OCI-LY3 (cell line): ENCODE measurements around the gene SUPT6H.
"Not testable (repeated sequence)": the region's sequence is repeated elsewhere in the genome, so short reads cannot be mapped to it uniquely, and the experiment has no call there.

Source experiments
- H2AFZ ChIP-seq: fragments of 200-600, 300-600 bp; shearing (Covaris generic); 2 replicates; pipeline ENCODE4 v1.6.0; 2014; ENCODE audit warnings: antibody characterized with exemption, low read depth, low read length
- H3K27ac ChIP-seq: fragments of 200-600, 300-600 bp; sonication (generic); 2 replicates; pipeline ENCODE4 v1.5.1; 2014; ENCODE audit warnings: mild to moderate bottlenecking, low read length, moderate library complexity, mixed read lengths
- H3K27me3 ChIP-seq: fragments of 200-600, 300-600 bp; sonication (generic); 2 replicates; pipeline ENCODE4 v1.6.1; 2014; ENCODE audit warnings: low read depth, low read length, mixed read lengths
- H3K36me3 ChIP-seq: fragments of 200-600, 300-600 bp; sonication (generic); replicated peaks from 2 replicates; pipeline ENCODE3; 2014; ENCODE audit warnings: low read depth, low read length, mixed read lengths
- H3K4me1 ChIP-seq: fragments of 300-600, 200-600 bp; sonication (generic); 2 replicates; pipeline ENCODE4 v1.6.1; 2014; ENCODE audit warnings: low read length, mixed read lengths
- H3K4me2 ChIP-seq: fragments of 200-600, 300-600 bp; sonication (generic); 2 replicates; pipeline ENCODE4 v1.6.1; 2014; ENCODE audit warnings: low read length, mixed read lengths
- H3K4me3 ChIP-seq: fragments of 300-600, 200-600 bp; sonication (generic); 2 replicates; pipeline ENCODE4 v1.5.1; 2014; ENCODE audit warnings: antibody characterized with exemption, mild to moderate bottlenecking, low read length, moderate library complexity
- H3K79me2 ChIP-seq: fragments of 300-600, 200-600 bp; shearing (Covaris generic); 2 replicates; pipeline ENCODE4 v1.6.1; 2014; ENCODE audit warnings: mild to moderate bottlenecking, low read length, mixed read lengths
- H3K9ac ChIP-seq: fragments of 300-600, 200-600 bp; shearing (Covaris generic); 2 replicates; pipeline ENCODE4 v1.6.0; 2014; ENCODE audit warnings: mild to moderate bottlenecking, low read length, moderate library complexity
- H3K9me3 ChIP-seq: fragments of 200-600, 300-600 bp; shearing (Covaris generic); 2 replicates; pipeline ENCODE4 v1.6.1; 2014; ENCODE audit warnings: low read length, mixed read lengths; ENCODE audit not compliant: insufficient read depth
- H4K20me1 ChIP-seq: fragments of 200-600, 300-600 bp; sonication (generic); 2 replicates; pipeline ENCODE4 v1.6.1; 2016; ENCODE audit warnings: low read length, mixed read lengths; ENCODE audit not compliant: insufficient read depth
- EZH2phosphoT487 ChIP-seq: fragments of 200-600 bp; shearing (Covaris generic); IDR thresholded peaks from 2 replicates; pipeline ENCODE4 v1.6.1; 2018; ENCODE audit warnings: antibody characterized with exemption, mixed run types, low read depth
- TF ChIP-seq, protein P1 (sequence below): fragments of 200-600, 300-600 bp; sonication (generic); IDR thresholded peaks from 2 replicates; pipeline ENCODE4 v1.5.1; 2014; ENCODE audit warnings: antibody characterized with exemption, low read length, low read depth

SUPT6H gene

GRCh38 chr17:28717578-28718332 lies 55.8 kb downstream of the SUPT6H start, which contains the start of gene RAB34:
Gene RAB34, minus strand, starts transcription at chr17:28717868. Its CDS starts 602 bp downstream, at chr17:28717266.
- Histone ChIP-seq H3K36me3 (peaks cover 25% of the 10 kb centered on the region), H3K9ac (no peak within 1 kb of the TSS), H3K4me1 (peaks cover 15% of the 10 kb centered on the region), H3K79me2 (peaks cover 36% of the 10 kb centered on the region), H3K9me3 (no peaks in the 10 kb centered on the region), H3K4me3 (0 out of 2 replicates have a peak within 1 kb of the TSS, but pooled peaks have one; percentile 93), H3K27ac (no peak within 1 kb of the TSS), H3K4me2 (peak within 1 kb of the TSS; percentile 11), H3K27me3 (no peaks in the 10 kb centered on the region; the same call in 1 of the 2 replicates), H2AFZ (no peak within 1 kb of the TSS), H4K20me1 (peaks cover 13% of the 10 kb centered on the region)
- TF ChIP-seq EZH2phosphoT487, result no peak

- no peaks in the 10 kb centered on the region; the same call in 1 of the 2 replicates for H3K27me3 ChIP-seq
- H3K4me2 ChIP-seq, result peak overlapping the region; percentile 11
- peaks cover 20% of the 10 kb centered on the region for H4K20me1 ChIP-seq
- 0 out of 2 replicates have a peak overlapping the region, but pooled peaks have one; percentile 93 for H3K4me3 ChIP-seq
- H3K9ac ChIP-seq, result no peak overlapping the region
- no peak overlapping the region for H3K27ac ChIP-seq
- peaks cover 44% of the 10 kb centered on the region for H3K79me2 ChIP-seq
- TF ChIP-seq EZH2phosphoT487, result no peak
- TF ChIP-seq, protein P1, sequence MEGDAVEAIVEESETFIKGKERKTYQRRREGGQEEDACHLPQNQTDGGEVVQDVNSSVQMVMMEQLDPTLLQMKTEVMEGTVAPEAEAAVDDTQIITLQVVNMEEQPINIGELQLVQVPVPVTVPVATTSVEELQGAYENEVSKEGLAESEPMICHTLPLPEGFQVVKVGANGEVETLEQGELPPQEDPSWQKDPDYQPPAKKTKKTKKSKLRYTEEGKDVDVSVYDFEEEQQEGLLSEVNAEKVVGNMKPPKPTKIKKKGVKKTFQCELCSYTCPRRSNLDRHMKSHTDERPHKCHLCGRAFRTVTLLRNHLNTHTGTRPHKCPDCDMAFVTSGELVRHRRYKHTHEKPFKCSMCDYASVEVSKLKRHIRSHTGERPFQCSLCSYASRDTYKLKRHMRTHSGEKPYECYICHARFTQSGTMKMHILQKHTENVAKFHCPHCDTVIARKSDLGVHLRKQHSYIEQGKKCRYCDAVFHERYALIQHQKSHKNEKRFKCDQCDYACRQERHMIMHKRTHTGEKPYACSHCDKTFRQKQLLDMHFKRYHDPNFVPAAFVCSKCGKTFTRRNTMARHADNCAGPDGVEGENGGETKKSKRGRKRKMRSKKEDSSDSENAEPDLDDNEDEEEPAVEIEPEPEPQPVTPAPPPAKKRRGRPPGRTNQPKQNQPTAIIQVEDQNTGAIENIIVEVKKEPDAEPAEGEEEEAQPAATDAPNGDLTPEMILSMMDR, result no peak
- peaks cover 33% of the 10 kb centered on the region for H3K36me3 ChIP-seq
- peaks cover 22% of the 10 kb centered on the region for H3K4me1 ChIP-seq
- no peaks in the 10 kb centered on the region for H3K9me3 ChIP-seq
- H2AFZ ChIP-seq, result no peak overlapping the region
These were observed 56.5 kb downstream of the SUPT6H start for GRCh38 chr17:28718333-28719020.

DNA sequence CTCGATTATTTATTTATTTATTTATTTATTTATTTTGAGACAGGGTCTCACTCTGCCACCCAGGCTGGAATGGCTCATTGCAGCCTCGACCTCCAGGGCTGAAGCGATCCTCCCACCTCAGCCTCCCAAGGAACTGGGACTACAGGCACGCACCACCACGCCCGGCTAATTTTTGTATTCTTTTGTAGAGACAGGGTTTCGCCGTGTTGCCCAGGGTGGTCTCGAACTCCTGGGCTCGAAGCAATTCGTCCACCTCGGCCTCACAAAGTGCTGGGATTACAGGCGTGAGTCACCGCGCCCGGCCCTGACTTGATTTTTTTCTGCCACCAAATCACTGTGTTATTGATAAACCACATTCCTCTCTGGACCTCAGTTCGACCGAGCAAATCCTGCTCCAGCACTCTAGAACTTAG lies 57.0 kb downstream of the SUPT6H start:
- Histone ChIP-seq H3K36me3 (peaks cover 34% of the 10 kb centered on the region), H3K4me1 (peaks cover 26% of the 10 kb centered on the region), H3K9me3 (no peaks in the 10 kb centered on the region), H3K79me2 (peaks cover 49% of the 10 kb centered on the region), H3K27me3 (no peaks in the 10 kb centered on the region; the same call in 1 of the 2 replicates), H3K9ac (peak overlapping the region; percentile 100), H4K20me1 (peaks cover 24% of the 10 kb centered on the region), H3K4me2 (peak overlapping the region; percentile 90), H2AFZ (peak overlapping the region; percentile 78; the same call in 1 of the 2 replicates), H3K27ac (peak overlapping the region; percentile 100), H3K4me3 (peak overlapping the region; percentile 93)
- no peak for TF ChIP-seq EZH2phosphoT487
- TF ChIP-seq, protein P1, result no peak

DNA sequence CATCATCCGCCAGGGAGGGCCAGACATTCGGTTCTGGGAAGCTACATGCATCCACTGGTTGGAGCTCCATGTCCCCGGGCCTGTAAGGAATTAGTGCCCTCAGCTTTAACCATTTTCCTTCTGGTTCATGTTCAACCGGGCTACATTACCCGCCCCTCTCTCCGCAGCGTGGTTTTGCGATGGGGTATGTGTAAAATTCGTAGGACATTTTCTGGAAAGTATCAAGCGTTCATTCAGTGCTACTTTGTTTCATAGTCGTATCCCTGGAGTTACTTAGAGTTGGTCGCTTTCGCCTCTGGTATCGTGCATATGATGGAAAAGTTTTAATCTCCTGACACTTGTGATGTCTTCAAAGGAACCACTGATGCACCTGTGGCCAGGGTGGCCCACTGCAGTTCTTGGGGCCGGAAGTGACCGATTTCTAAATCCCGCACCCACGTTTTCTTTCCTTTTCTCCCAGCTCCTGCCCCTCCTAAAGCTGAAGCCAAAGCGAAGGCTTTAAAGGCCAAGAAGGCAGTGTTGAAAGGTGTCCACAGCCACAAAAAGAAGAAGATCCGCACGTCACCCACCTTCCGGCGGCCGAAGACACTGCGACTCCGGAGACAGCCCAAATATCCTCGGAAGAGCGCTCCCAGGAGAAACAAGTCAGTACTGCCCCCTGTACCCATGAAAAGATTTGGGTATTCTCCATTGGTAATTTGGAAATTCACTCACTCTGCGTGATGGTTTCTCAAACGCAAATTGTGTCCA lies 58.4 kb downstream of the SUPT6H start:
- H3K27me3 ChIP-seq, result no peaks in the 10 kb centered on the region; the same call in 1 of the 2 replicates
- peak overlapping the region; percentile 99 for H3K4me2 ChIP-seq
- H3K36me3 ChIP-seq, result peaks cover 47% of the 10 kb centered on the region
- peaks cover 32% of the 10 kb centered on the region for H4K20me1 ChIP-seq
- TF ChIP-seq, protein P1, result 0 out of 2 replicates have a peak, but pooled peaks have one; percentile 14
- TF ChIP-seq EZH2phosphoT487, result no peak
- peak overlapping the region; percentile 93 for H3K4me3 ChIP-seq
- no peak overlapping the region for H2AFZ ChIP-seq
- no peaks in the 10 kb centered on the region for H3K9me3 ChIP-seq
- H3K9ac ChIP-seq, result peak overlapping the region; percentile 100
- H3K4me1 ChIP-seq, result peaks cover 40% of the 10 kb centered on the region
- H3K79me2 ChIP-seq, result peaks cover 63% of the 10 kb centered on the region
- H3K27ac ChIP-seq, result peak overlapping the region; percentile 100

- peak overlapping the region; percentile 100 for H3K9ac ChIP-seq
- H3K4me3 ChIP-seq, result peak overlapping the region; percentile 93
- peaks cover 41% of the 10 kb centered on the region for H3K4me1 ChIP-seq
- not testable (repeated sequence) for H3K9me3 ChIP-seq, H2AFZ ChIP-seq, H3K27me3 ChIP-seq
- peaks cover 47% of the 10 kb centered on the region for H3K36me3 ChIP-seq
- peaks cover 32% of the 10 kb centered on the region for H4K20me1 ChIP-seq
- H3K4me2 ChIP-seq, result peak overlapping the region; percentile 99
- peak overlapping the region; percentile 100 for H3K27ac ChIP-seq
- peaks cover 68% of the 10 kb centered on the region for H3K79me2 ChIP-seq
These were observed 59.0 kb downstream of the SUPT6H start for GRCh38 chr17:28720997-28721329.
